ENCODE results near the gene KCNA1.

GRCh38 chr12:4947253-4947652 lies 37.5 kb downstream of the KCNA1 start:
- no peak for TF ChIP-seq CTCF (conservative IDR thresholded peaks at IDR 0.05; ENCODE audit: low read length)
- TF ChIP-seq EZH2phosphoT487 (IDR thresholded peaks at IDR 0.05; ENCODE audit: borderline replicate concordance) = no peak

All from Loucy (cell line).